ENCODE measurements around the gene SNED1.

SNED1 gene

GRCh38 chr2:240997856-240998705 lies at the start of gene SNED1:
SNED1 (plus strand) TSS chr2:240998618; CDS start chr2:240998838, 220 bp downstream.
- DNase-seq: peak; percentile 63

DNA sequence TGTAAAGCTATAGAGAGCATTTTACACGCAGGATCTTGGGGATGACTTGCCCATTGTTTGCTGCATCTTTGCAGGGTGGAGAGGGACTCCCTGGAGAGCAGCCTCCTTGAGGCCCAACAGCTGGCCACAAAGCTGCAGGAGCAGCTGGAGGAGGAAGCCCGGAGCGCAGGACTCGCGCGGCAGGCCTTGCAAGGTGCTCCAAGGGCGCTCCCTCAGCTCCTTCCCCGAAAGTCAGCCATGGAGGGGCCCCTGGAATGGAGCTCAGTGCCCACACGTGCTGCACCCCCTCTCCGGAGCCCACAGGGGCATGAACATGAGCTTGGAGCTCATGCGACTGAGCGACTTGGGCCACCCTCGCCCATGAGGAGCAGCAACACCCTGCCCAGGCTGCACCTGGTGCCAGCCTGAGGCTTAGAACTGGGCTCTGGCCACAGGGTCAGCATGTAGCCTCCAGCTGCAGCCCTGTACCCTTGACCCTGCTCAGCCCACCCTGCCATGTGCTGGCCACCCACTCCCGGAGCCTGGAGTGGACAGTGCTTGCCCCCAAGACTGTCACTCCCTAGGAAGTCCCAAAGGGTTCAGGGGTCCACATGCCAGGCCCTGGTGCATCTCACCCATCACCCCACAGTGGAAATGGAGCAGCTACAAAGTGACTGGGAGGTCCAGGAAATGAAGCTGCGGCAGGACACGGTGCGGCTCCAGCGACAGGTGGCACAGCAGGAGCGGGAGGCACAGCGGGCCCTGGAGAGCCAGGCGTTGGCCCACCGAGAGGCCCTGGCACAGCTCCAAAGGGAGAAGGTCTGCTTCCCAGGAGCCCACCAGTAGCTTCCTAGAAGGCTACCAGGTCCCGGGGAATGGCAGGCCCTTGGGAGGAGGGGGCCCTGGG lies 49.3 kb upstream of the SNED1 start:
- no peak for DNase-seq

DNA sequence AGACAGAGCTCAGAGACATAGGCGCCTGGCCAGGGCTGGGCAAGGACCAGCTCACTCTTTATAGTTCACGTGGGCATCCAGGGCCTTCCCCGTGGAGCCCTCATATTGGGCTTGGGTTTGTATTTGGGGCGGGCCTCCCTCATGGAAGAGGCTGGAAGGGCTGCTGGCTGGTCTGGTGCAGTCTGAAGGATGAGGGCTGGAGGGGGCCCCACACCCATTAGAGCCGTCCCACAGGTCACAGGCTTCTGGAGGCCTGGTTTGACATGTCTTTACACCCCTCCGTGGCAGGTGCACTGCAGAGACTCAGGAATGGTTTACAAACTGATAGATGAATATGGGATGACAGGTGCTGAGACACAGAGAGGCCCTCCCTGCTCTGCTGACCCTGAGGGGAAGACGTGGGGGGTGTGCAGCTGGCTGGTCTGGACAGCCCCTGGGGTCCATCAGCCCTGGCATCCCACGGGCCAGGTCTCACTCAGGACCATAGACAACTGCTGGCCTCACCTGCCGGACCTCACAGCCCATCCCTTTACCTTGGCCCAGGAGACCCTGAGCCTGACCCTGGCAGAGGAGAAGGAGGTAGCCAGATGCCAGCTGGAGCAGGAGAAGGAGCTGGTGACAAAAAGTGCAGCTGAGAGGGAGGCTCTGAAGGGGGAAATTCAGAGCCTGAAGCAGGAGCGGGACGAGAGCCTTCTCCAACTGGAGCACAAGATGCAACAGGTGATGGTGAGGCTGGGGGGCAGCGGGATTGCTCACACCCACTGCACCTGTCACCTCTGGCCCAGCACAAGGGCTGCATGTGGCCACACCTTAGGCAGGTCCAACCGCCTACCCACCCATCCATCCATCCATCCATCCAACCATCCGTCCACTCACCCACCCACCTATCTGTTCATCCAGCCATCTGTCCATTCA lies 48.4 kb upstream of the SNED1 start:
- DNase-seq: no peak

DNA sequence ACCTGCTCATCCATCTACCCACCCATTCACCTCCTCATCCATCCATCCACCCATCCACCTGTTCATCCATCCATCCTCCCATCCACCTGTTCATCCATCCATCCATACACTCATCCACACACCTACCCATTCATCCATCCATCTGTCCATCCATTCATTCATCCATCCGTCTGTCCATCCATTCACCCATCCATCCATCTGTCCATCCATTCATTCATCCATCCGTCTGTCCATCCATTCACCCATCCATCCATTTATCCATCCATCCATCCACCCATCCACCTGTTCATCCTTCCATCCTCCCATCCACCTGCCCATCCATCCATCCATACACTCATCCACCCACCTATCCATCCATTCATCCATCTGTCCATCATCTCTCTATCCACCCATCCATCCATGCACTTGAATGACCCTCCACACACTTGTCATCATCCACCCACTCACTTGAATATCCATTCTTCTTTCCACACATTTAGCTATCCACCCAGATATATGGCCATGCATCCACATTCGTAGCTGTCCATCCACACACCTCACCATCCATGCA lies 47.3 kb upstream of the SNED1 start:
- no peak for DNase-seq

DNA sequence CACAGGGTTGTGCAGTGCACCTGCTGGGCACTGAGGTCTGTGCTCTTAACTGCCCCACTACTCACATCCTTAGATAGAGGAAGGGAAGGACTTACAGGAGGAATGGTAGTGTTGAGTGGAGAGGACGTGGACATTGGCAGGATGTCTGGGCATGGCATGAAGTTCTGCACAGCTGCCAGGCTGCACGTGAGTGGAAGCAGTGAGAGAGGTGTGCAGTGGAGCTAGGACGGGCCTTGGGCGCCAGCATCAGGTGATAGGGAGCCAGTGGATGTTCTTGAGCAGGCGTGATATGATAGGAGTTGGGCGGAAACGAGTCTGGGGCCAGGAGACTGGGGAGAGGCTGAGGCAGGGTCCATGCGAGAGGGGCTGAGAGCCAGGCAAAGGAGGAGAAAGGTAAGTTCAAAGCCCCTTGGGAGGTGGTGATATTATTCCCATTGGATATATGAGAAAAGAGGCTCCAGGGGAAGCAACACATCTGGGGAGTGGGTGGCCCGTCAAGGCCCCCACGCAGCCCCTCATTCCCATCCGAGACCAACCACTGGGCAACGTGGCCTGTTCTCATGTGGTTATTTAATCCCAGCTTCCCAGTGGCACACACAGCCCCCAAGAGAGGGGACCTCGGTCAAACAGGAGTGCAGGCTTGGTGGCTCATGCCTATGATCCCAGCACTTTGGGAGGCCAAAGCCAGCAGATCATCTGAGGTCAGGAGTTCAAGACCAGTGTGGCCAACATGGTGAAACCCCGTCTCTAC lies 45.7 kb upstream of the SNED1 start:
- no peak for DNase-seq

DNA sequence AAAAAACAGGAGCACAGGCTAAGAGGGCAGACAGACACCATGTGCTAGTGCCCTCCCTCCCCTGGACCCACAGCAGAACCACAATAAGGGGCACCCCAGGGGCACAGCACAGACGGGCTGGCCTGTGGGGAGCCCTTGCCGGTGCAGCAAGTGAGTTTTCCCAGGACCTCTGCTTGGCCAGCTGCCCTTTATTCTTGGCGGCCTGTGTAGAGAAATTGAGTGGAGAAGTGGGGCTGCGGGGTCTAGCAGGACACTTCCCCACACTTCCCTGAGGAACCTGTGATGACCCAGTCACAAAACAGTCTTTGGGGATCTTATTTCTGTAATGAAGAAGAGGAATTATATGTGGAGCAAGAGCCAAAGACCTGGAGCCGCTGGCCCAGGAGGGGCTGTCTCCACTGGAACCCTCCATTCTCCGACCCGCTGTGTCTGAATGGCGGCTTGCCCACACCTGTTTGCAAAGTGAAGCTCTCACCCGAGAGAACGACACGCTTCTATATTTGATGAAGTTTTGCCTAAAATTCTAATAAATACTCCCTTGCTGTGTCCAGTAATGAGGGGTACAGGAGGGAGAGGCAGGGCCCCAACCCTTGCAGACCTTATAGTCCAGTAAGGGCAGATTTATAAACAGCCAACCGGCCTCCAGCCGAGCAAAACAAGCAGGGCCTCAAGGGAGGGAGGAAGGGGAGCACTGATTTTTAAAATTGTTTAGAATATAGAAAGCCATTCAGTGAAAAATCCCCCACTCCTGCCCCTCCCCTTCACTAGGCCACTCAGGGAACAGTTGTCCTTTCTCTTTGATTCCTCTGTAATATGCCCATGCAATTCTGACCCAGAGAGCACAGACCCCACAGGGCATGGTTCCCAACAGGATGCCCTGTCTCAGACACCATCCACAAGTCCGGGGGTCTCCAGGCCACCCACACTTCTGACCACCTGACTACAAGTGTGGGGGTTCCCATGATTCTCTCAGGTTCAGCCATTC lies 44.7 kb upstream of the SNED1 start:
- no peak for DNase-seq

DNA sequence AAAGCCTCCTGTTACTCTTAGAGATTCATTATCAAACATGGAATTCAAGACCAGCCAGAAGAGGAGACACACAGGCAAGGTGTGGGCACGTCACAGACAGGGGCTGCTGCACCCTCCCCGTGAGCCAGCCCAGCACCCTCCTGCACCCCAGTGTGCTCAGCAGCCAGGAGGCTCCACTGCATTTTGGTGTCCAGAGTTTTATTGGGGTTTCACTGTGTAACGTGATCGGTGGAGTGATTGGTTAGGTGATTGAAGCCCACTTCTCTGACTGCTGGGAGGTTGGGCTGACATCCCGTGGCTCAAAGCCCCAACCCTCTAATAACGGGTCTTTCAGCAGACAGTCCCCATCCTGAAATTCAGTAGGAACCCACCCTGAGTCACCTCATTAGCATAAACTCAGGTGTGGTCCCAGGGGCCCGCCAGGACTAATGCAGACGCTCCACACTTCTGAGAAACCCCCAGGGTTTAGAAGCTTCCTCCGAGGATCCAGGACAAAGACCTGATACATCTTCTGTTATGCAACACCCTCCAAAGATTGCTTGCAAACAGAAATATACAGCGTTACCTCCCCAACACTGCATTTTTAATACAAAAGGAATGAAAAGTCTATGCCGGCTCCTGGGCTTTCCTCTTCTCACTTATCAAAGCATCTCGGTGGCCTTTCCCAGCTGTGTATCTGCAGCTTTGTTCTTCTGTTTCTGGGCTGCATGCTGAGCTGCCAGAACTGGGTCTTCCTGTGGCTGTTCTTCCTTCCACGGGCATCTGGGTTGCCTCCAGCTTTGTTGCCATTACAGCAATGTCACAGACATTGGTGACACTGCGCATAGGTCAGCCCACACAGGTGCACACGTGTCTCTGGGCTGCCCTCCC lies 43.7 kb upstream of the SNED1 start:
- no peak for DNase-seq

DNA sequence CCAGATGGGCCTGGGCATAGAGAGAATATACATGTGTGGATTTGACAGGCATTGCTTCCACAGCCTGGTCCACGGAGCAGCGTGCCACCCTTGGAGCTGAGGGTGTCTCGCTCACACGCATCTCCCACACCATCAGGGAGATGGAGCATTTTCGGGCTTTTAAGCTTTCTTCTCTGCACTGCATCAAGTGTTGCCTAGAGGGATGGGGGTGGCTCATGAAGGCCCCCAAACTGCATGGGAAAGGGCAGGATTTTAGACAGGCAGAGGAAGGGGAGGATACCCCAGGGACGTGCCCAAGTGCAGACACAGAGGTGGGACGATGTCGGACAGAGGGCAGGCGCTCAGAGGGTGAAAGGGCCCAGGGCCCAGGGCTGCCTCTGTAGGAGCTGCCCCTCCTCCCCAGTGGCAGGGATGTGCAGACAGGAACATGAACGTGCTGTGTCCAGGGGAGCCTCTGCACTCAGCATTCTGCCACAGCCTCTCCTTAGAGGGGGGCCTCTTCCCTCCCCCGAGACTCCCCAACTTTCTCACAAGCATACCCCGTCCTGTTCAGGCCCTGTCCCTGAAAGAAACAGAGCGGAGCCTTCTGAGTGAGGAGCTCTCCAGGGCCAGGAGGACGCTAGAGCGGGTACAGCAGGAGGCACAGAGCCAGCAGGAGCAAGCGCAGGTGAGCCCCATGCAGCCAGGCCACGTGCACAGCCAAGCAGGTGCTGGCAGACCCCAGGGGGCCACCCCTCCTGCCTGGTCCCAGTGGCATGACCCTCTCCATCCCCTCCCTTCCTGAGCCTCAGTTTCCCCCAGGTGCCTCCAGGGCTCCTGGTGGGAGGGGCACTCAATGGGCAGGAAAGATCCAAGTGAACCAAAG lies 42.9 kb upstream of the SNED1 start:
- no peak for DNase-seq

- DNase-seq: no peak
These were observed 42.1 kb upstream of the SNED1 start for GRCh38 chr2:240956171-240956934.

DNA sequence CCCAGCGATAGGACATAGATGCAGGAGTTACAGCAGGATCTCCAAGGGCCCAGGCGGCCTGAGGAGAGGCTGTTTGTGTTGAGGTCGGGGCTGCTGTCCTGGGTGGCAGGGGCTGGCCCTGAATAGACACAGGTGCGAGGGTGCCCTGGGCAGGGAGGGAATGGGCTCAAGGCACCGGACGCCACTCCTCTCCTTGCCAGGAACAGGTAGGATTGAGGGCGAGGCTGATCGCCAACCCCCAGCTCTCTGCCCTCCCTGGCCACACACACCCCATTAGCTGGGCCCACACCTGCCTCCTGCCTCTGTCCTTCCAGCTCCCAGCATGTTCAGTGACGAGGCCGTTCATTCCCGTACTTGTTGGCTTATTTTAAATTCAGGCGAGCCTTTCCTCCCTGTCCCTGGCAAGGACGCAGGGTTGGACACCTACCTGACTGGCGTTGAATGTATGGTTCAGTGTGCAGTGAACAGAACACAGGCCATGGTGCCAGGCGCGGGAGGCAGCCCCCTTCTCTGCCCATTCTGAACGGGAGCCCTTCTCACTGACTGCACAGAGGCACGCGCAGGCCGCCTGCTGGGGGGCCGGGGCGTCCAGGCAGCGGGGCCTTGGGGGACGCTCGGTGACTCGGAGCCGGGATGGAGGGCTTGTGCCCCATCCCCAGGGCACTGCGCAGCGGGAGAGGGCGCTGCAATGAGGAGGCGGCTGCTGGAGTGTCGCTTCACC lies 41.3 kb upstream of the SNED1 start:
- DNase-seq: no peak

- no peak for DNase-seq
These were observed 40.6 kb upstream of the SNED1 start for GRCh38 chr2:240957656-240958365.

DNA sequence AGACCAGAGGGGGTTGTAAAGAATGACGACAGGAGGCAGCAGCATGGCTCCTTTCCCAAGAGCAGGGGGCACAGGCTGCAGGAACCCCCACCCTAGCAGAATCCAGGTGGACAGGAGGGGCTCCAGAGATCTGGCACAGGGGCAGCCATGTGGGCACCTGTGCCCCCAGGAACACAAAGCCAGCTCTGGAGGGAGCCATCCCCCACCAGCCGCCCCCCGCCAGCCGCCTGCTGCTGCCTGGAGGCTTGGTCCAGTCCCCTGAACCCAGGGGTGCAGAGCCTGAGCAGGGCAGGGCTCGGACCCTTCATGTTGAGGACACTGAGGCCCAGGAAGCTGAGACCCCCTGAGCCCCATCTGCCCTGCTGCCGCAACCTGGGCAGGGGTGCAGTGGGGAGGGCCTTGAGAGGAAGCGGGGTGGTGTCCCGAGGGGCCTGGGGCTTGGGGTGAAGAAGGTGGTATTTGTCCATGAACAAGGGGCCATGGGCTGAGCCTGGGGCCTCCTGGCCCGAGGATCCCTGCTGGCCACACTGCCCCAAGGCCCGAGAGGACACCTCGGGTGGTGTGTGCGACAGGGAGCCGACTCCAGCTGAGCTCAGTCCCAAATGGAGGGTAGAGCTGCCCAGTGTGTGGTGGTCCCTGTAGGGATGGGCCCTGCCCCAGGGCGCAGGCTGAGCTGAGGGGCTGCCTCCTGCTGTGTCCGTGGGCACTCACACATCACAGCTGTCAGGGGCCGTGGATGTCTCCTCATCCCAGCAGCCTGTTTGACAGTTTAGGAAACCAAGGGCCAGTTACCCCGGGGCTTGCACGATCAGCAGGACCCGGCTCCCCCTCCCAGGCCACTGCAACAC lies 39.8 kb upstream of the SNED1 start:
- DNase-seq: no peak

DNA sequence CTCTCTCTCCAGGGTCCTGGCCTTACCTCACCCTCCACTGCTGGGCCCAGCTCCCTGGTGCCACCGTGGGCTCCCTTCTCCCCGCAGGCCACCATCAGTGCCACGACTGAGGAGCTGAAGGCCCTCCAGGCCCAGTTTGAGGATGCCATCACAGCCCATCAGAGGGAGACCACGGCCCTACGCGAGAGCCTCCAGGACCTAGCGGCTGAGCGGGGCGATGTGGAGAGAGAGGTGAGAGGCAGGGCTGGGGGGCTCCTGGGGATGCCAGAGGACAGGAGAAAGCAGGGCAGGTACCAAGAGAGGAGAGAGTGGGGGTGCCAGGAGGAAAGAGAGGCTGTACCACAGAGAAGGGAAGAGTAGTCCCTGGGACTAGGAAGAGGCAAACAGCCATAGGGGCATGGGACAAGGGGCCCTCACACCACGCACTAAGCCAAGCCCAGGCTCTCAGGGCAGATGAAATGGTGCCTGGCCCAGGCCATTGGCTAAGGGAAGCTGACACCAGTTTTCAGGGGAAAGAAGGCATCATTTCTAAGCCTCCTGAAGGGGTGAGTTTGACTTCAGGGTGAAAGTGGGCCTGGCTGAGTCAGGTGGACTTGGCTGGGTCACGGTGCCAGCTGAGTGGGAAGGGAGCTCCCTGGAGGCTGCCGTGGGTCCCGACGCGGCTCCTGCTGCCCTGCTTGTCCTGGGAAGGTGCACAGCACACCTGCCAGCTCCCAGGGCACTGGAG lies 39.0 kb upstream of the SNED1 start:
- DNase-seq: no peak

GRCh38 chr2:240959941-240960308 lies 38.5 kb upstream of the SNED1 start:
- no peak for DNase-seq

Data from CD4-positive, alpha-beta T cell treated with Interferon gamma for 1 hour (primary cell).